Calu3 (cell line): ENCODE data around the gene ATP6V1E1. TPM values are rescaled to one million over a fixed set of nuclear protein-coding genes. Genes with fewer than 3 reads are reported as not detected.
"Not testable (repeated sequence)": the region's sequence is repeated elsewhere in the genome, so short reads cannot be mapped to it uniquely, and the experiment has no call there.

ENCODE experiments used
- BruUV-seq: library from RNA; stranded (reverse); fragments of 400-500 nt; replicated peaks from 2 replicates; lab custom pipeline; 2021; lab: Mats Ljungman, UMichigan
- CTCF ChIA-PET: fragments of 300-600 bp; sonication (Branson Sonifier 250); formaldehyde crosslinking; loops from one replicate; lab custom pipeline; 2022; ENCODE audit warnings: antibody characterized with exemption; lab: Charles Lee
- DNase-seq: peaks from one replicate; pipeline ENCODE4 v3.0.0; 2022
- H3K27ac Mint-ChIP-seq: one replicate; pipeline ENCODE4 v1.8.0; 2022; ENCODE audit warnings: mixed read lengths; ENCODE audit not compliant: unreplicated experiment
- H3K27me3 Mint-ChIP-seq: one replicate; pipeline ENCODE4 v1.8.0; 2022; ENCODE audit warnings: mixed read lengths; ENCODE audit not compliant: unreplicated experiment
- H3K36me3 Mint-ChIP-seq: one replicate; pipeline ENCODE4 v1.8.0; 2022; ENCODE audit warnings: mild to moderate bottlenecking, moderate library complexity, mixed read lengths; ENCODE audit not compliant: insufficient read depth, unreplicated experiment
- H3K4me1 Mint-ChIP-seq: one replicate; pipeline ENCODE4 v1.8.0; 2022; ENCODE audit warnings: mild to moderate bottlenecking, low read depth, mixed read lengths; ENCODE audit not compliant: unreplicated experiment
- H3K4me3 Mint-ChIP-seq: one replicate; pipeline ENCODE4 v1.8.0; 2022; ENCODE audit warnings: mild to moderate bottlenecking, low read depth, moderate library complexity, mixed read lengths; ENCODE audit not compliant: unreplicated experiment
- H3K9me3 Mint-ChIP-seq: one replicate; pipeline ENCODE4 v1.8.0; 2022; ENCODE audit warnings: low read depth, mixed read lengths; ENCODE audit not compliant: unreplicated experiment
- intact Hi-C: fragments of 100-400 bp; cut with micrococcal nuclease; formaldehyde crosslinking; loops from one replicate; pipeline ENCODE4 v1.10.0; 2022; ENCODE audit not compliant: unreplicated experiment
- total RNA-seq: library from RNA; stranded (reverse); gene quantifications from 2 replicates; pipeline ENCODE4 v1.2.3, GENCODE V29; 2022
- TF ChIP-seq, protein P1 (sequence below): fragments of 200-600 bp; IDR thresholded peaks from one replicate; pipeline ENCODE4 v1.8.0; 2022; ENCODE audit warnings: antibody characterized with exemption; ENCODE audit not compliant: unreplicated experiment

The ATP6V1E1 gene
- total RNA-seq, 1 experiment from 2014 or later: 105 TPM

DNA sequence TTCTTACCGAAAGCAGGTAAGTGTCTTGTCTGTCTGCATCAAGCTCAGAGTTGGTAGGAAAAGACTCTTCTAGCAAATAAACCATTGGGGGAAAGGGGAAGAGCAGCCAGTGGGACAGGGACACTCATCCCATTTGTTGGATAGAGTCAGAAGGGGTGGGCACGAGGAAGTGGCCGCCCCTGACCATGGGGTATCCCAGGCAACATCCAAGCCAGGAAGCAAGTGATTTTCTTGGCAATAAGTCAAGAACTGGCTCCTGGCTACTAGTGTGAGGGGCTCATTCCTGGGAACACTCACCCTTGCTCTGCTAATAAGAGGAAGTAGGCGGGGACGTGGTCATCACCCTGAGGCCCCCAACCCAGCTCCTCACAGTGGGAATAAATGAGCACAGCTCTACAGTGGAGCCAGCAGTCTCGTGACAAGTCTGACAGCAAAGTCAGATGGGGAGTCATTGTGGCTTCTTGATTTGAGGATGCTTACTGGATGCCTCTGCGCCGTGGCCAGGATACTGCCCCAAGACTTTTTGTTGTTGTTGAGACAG is 58.5 kb downstream of the ATP6V1E1 start:
- Mint-ChIP-seq H3K4me3 (peak overlapping the region; percentile 67), H3K36me3 (peaks cover 13% of the 10 kb centered on the region), H3K9me3 (no peaks in the 10 kb centered on the region), H3K4me1 (peaks cover 25% of the 10 kb centered on the region), H3K27me3 (peaks cover 13% of the 10 kb centered on the region), H3K27ac (no peak overlapping the region)
- CTCF ChIA-PET: interaction anchor here (0.5 to 2.3 kb wide), 3 partner anchors 12 to 398 kb away, joined by 3 to 8 read pairs (median 5); no protein-coding TSS in a partner anchor
- TF ChIP-seq, protein P1, sequence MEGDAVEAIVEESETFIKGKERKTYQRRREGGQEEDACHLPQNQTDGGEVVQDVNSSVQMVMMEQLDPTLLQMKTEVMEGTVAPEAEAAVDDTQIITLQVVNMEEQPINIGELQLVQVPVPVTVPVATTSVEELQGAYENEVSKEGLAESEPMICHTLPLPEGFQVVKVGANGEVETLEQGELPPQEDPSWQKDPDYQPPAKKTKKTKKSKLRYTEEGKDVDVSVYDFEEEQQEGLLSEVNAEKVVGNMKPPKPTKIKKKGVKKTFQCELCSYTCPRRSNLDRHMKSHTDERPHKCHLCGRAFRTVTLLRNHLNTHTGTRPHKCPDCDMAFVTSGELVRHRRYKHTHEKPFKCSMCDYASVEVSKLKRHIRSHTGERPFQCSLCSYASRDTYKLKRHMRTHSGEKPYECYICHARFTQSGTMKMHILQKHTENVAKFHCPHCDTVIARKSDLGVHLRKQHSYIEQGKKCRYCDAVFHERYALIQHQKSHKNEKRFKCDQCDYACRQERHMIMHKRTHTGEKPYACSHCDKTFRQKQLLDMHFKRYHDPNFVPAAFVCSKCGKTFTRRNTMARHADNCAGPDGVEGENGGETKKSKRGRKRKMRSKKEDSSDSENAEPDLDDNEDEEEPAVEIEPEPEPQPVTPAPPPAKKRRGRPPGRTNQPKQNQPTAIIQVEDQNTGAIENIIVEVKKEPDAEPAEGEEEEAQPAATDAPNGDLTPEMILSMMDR: no peak
- DNase-seq: no peak
- intact Hi-C loops: no loop called here
- no TSS peak for BruUV-seq

DNA sequence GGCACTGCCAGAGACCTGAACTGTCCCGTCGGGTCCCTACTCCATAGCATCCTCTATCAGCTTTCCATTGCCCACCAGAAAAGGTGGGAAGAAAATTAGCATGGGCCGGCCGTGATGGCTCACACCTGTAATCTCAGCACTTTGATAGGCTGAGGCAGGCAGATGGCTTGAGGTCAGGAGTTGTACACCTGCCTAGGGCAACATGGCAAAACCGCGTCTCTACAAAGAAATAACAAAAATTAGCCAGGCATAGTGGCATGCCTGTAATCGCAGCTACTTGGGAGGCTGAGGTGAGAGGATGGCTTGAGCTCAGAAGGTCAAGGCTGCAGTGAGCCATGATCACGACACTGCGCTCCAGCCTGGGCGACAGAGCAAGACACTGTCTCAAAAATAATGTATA is 61.8 kb downstream of the ATP6V1E1 start:
- TF ChIP-seq, protein P1: no peak
- Mint-ChIP-seq H3K4me1 (peaks cover 36% of the 10 kb centered on the region), H3K9me3 (no peaks in the 10 kb centered on the region), H3K27me3 (peaks cover 29% of the 10 kb centered on the region), H3K27ac (no peak overlapping the region), H3K36me3 (peaks cover 13% of the 10 kb centered on the region), H3K4me3 (no peak overlapping the region)
- no TSS peak for BruUV-seq
- CTCF ChIA-PET: no interaction called here
- intact Hi-C loops: no loop called here
- DNase-seq: no peak

DNA sequence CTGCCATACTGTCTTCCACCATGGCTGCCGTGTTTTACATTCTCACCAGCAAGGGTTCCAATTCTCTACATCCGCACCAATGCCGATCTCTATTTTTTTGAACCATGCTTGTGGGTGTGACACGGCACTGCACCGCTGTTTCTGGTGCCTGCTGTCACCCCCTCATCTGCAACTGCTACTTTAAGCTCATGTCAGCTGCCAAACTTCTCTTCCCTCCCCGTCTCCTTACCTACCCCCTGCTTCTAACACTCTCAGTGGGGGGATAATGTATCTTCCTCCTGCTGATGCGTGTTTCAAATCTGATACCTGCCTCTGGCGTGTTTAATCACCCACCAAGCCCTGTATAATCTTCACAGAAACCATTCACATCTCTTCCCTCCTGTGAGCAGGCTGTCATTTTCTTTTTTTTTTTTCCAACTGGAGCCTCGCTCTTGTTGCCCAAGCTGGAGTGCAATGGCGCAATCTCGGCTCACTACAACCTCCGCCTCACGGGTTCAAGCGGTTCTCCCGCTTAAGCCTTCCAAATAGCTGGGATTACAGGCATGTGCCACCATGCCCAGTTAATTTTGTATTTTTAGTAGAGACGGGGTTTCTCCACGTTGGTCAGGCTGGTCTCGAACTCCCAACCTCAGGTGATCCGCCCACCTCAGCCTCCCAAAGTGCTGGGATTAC is 62.4 kb downstream of the ATP6V1E1 start:
- H3K9me3 Mint-ChIP-seq, BruUV-seq, H3K27ac Mint-ChIP-seq, H3K4me3 Mint-ChIP-seq, intact Hi-C loops, DNase-seq, CTCF ChIA-PET: not testable (repeated sequence)
- H3K4me1 Mint-ChIP-seq: peaks cover 33% of the 10 kb centered on the region
- peaks cover 29% of the 10 kb centered on the region for H3K27me3 Mint-ChIP-seq
- H3K36me3 Mint-ChIP-seq: peaks cover 13% of the 10 kb centered on the region

DNA sequence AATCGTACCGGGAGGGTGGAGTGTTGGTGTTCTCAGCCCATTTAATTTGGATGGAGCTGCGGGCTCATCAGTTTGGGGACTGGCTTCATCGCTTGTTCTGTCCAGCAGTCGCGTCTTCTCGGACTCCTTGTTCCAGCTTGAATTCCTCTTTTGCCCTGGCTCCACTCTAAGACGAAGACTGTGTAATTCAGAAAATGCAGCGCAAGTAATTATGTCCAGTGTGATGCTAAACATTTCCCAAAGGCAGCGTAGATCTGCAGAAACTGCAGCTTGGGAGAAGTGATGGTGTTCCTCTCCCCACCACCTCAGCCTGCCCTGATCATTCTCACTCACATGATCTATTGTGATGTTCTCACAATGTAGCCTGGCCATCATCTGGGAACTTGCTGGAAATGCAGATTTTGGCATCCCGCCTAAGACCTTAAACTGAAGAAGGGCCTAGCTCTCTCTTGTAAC is 64.6 kb downstream of the ATP6V1E1 start:
- Mint-ChIP-seq H3K27me3 (peaks cover 34% of the 10 kb centered on the region), H3K27ac (no peak overlapping the region), H3K4me3 (no peak overlapping the region), H3K9me3 (no peaks in the 10 kb centered on the region), H3K4me1 (peaks cover 11% of the 10 kb centered on the region), H3K36me3 (no peaks in the 10 kb centered on the region)
- DNase-seq: no peak
- intact Hi-C loops: no loop called here
- BruUV-seq: no TSS peak
- CTCF ChIA-PET: interaction anchor here (0.6 kb wide), 1 partner anchor 83 kb away, joined by 4 read pairs; no protein-coding TSS in a partner anchor
- TF ChIP-seq, protein P1: no peak
